SJCRH30 (cell line): ENCODE results near the gene LAMA1. TPM values are rescaled to one million over a fixed set of nuclear protein-coding genes. Genes with fewer than 3 reads are reported as not detected.

ENCODE experiments used
- DNase-seq, 2 experiments: peaks; one replicate each; pipeline ENCODE4 v3.0.0-alpha.2; 2015 to 2020
- H3K27ac ChIP-seq: fragments of 250-450 bp; sonication (Bioruptor Pico); 2 replicates; pipeline ENCODE4 v1.5.1; 2020; ENCODE audit warnings: mild to moderate bottlenecking, moderate library complexity
- H3K27me3 ChIP-seq: fragments of 250-450 bp; sonication (Bioruptor Pico); 2 replicates; pipeline ENCODE4 v1.5.1; 2020; ENCODE audit warnings: mild to moderate bottlenecking, moderate library complexity
- H3K36me3 ChIP-seq: fragments of 250-450 bp; sonication (Bioruptor Pico); 2 replicates; pipeline ENCODE4 v1.5.1; 2020; ENCODE audit warnings: mild to moderate bottlenecking, moderate library complexity
- H3K4me1 ChIP-seq: fragments of 250-450 bp; sonication (Bioruptor Pico); 2 replicates; pipeline ENCODE4 v1.5.1; 2020; ENCODE audit warnings: mild to moderate bottlenecking, moderate library complexity
- H3K4me3 ChIP-seq: fragments of 250-450 bp; sonication (Bioruptor Pico); 2 replicates; pipeline ENCODE4 v1.5.1; 2020; ENCODE audit warnings: mild to moderate bottlenecking, moderate library complexity
- H3K9me3 ChIP-seq: fragments of 250-450 bp; sonication (Bioruptor Pico); replicated peaks from 2 replicates; pipeline ENCODE4 v1.5.1; 2020; ENCODE audit warnings: mild to moderate bottlenecking, moderate library complexity
- total RNA-seq: library from RNA; depleted of rRNA; stranded (reverse); fragments of >200 nt; shearing (Covaris generic); gene quantifications from 2 replicates; pipeline ENCODE4 v1.2.3, GENCODE V29; 2014

LAMA1 gene
- total RNA-seq, 1 experiment from 2014 or later = 12.0 TPM

DNA sequence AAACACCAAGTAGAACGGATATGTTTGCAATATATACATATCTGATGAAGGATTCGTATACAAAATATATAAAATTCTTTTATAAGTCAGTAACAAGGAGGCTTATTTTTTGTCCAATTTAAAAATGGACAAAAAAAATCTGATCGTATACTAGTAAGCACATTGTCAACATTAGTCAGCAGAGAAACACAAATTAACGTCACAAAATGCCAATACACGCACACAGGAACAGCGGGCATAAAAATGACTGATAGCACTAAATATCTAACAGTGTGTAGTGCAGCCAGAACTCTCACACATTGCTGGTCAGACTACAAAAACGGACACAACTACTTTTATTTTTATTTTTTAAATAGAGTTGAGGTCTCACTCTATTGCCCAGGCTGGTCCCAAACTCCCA is 69.5 kb downstream of the LAMA1 start:
- no peak for DNase-seq
- no peak overlapping the region for H3K27ac ChIP-seq

DNA sequence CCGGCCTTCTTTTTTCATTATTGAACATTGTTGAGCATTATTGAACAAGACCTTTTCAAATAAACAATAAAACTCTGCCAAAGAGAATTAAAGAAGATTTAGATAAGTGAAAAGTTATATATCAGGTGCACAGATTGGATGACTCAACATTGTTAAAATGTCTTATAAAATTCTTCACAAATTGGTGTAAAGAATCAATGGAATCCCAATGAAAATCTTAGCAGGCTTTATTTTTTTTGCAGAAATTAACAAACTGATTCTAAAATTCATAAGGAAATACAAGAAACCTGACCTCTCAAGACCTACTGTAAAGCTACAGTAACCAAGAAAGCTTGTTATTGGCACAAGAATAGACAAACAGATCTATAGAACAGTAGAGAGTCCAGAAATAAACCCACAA is 70.3 kb downstream of the LAMA1 start:
- Histone ChIP-seq H3K36me3 (no peaks in the 10 kb centered on the region), H3K27ac (no peak overlapping the region), H3K4me1 (no peaks in the 10 kb centered on the region), H3K27me3 (no peaks in the 10 kb centered on the region), H3K4me3 (no peak overlapping the region), H3K9me3 (no peaks in the 10 kb centered on the region)
- no peak for DNase-seq

More for the DNA sequence above, 69.5 kb downstream of the LAMA1 start:
- H3K4me1 ChIP-seq = no peaks in the 10 kb centered on the region
- H3K36me3 ChIP-seq = no peaks in the 10 kb centered on the region
- no peaks in the 10 kb centered on the region for H3K27me3 ChIP-seq
- H3K4me3 ChIP-seq = no peak overlapping the region
- H3K9me3 ChIP-seq = no peaks in the 10 kb centered on the region

DNA sequence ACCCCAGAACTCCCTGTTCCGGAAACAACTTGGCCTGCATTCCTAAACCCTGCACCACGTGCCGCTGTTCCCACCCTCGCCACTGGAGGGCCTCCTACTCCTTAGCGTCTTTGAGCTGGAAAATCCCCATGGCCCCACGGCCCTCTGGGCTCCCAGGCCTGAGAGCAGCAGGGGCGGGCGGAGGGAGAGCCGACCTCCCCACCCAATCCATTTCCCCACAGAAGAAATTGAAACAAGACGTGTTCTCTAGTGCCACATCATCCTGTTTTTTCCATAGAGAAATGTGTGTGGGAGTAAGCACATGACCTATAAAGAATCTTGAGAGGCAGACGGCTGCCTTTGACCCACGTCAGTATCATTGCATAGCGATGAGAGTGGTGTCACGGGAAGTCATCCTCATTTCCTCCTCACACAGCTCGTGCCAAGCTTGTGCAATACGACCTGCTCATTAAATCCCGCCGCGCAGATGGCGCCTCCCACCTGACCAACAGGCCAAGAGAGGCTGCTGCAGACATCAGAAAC is 79.2 kb downstream of the LAMA1 start:
- H3K36me3 ChIP-seq = no peaks in the 10 kb centered on the region
- H3K4me3 ChIP-seq = no peak overlapping the region
- no peaks in the 10 kb centered on the region for H3K9me3 ChIP-seq
- H3K4me1 ChIP-seq = no peaks in the 10 kb centered on the region
- DNase-seq = peak; percentile 49 to 67
- no peaks in the 10 kb centered on the region for H3K27me3 ChIP-seq
- no peak overlapping the region for H3K27ac ChIP-seq

DNA sequence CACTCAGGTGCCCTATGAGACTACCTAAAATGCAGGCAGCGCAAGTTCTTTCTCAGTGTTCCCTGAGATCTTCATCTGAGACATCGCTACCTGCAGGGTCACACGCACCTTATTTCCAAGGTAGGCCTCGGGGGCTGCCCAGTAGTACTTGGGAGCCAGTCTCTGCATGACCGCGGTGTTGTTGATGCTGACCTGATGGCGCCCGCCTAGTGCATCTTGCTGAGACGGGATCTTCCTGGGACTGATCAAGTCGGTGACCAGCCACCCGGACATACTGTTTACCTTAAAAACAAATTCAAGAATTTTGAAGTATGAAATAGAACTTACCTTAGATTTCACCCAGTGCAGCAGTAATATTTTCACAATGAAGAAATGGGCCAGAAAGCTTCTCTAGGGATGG is 80.1 kb downstream of the LAMA1 start:
- Histone ChIP-seq H3K27ac (no peak overlapping the region), H3K4me1 (no peaks in the 10 kb centered on the region)
- DNase-seq = no peak

DNA sequence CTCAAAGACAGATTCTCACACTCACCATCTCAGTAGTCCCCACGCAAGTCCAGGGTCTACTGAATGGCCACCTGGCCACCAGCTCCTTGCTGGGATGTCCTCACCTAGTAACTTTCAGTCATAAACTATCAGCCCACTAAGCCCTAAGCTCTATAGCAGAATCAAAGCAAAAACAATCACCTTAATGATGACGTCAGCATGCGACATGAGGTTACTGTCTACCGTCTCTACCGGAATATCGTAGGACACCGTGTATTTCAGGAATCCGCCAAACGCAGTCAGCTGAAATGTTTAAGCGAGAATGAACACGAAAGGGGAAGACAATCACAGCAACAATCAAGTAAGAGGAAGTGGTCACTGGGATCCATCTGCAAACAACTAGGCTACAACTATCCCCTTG is 81.8 kb downstream of the LAMA1 start:
- no peaks in the 10 kb centered on the region for H3K36me3 ChIP-seq
- no peak for DNase-seq
- H3K27ac ChIP-seq = no peak overlapping the region
- no peaks in the 10 kb centered on the region for H3K9me3 ChIP-seq
- H3K4me3 ChIP-seq = no peak overlapping the region
- H3K4me1 ChIP-seq = no peaks in the 10 kb centered on the region
- H3K27me3 ChIP-seq = no peaks in the 10 kb centered on the region

More for the DNA sequence above, 80.1 kb downstream of the LAMA1 start:
- Histone ChIP-seq H3K27me3 (no peaks in the 10 kb centered on the region), H3K9me3 (no peaks in the 10 kb centered on the region), H3K36me3 (no peaks in the 10 kb centered on the region), H3K4me3 (no peak overlapping the region)

DNA sequence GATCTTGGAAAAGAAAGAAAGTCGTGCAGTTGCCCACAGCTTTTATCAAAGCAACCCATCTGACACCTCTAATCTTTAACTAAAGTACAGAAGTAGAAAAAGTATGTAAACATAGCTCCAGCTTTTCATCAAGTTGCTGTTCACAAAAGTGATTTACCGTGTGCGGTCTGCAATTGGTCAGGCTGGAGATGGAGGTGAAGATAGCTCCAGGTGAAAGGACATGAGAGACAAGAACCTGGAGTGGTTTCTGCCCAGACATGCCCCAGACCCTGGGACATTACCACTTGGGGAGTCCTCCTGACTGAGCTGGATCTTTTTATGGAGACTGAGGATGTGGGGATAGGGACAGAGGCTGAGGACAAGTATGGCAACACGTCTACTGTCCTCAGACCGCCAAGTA is 82.7 kb downstream of the LAMA1 start:
- DNase-seq = no peak
- H3K4me3 ChIP-seq = no peak overlapping the region
- H3K27ac ChIP-seq = no peak overlapping the region
- H3K9me3 ChIP-seq = no peaks in the 10 kb centered on the region
- no peaks in the 10 kb centered on the region for H3K27me3 ChIP-seq
- no peaks in the 10 kb centered on the region for H3K4me1 ChIP-seq
- no peaks in the 10 kb centered on the region for H3K36me3 ChIP-seq

DNA sequence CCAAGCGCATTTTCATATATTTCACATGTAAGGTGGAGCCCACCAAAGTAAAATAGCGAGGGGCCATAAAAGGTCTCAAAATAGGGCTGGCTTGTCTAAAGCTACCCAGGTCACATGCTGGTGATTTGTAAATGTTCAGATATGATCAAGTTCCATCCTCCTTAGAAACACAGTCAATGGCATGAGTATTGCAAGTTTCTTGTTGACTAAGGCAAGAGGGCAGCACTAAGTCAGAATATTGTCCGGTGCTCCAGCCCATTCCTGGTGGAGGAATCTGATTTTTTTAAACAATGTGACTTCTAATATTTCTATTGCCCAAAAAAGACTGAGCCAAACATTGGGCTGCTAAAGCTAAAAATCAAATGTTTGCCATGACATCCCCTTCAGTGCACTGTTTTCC is 85.1 kb downstream of the LAMA1 start:
- DNase-seq = no peak
- Histone ChIP-seq H3K27me3 (no peaks in the 10 kb centered on the region), H3K4me1 (no peaks in the 10 kb centered on the region), H3K9me3 (no peaks in the 10 kb centered on the region), H3K36me3 (no peaks in the 10 kb centered on the region), H3K27ac (no peak overlapping the region), H3K4me3 (no peak overlapping the region)

DNA sequence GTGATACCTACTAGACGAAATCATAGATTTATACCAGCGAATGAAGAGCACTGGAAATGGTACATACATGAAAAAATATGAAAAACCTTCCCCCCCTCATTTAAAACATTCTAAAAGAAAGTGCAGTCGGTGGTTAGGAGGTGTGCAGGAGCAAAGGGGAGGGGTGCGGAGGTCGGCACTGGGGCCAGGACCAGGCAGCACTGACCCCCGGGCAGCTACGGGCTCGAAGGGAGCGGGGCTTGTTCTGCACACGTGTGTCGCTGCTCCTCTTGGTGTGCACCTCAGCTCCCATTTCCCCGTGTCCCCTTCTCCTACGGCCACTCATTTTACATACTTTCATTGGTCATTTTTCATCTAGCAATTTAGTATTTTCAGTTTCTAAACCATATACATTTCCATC is 89.0 kb downstream of the LAMA1 start:
- Histone ChIP-seq H3K4me1 (no peaks in the 10 kb centered on the region), H3K4me3 (no peak overlapping the region), H3K27me3 (no peaks in the 10 kb centered on the region), H3K36me3 (no peaks in the 10 kb centered on the region), H3K9me3 (no peaks in the 10 kb centered on the region), H3K27ac (no peak overlapping the region)
- DNase-seq = no peak

DNA sequence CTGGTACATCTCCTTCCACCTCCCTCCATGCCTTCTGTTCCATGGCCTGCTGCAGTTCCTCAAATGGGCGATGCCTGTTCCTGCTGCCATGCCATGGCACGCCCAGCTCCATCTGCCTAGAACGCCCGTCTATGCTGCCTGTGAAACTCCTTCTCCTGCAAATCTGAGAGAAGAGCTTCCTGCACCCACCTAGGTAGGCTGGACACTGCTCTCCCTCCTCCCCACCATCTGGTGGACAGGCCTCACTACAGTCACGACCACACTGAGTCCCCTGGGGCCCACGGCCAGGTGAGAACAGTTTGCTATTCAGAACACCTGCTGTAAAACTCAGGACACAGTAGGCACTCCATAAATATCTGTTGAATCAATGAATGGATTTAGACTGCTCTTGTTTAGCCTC is 92.4 kb downstream of the LAMA1 start:
- H3K9me3 ChIP-seq = no peaks in the 10 kb centered on the region
- H3K4me1 ChIP-seq = no peaks in the 10 kb centered on the region
- H3K4me3 ChIP-seq = no peak overlapping the region
- no peaks in the 10 kb centered on the region for H3K27me3 ChIP-seq
- H3K27ac ChIP-seq = no peak overlapping the region
- no peaks in the 10 kb centered on the region for H3K36me3 ChIP-seq
- no peak for DNase-seq

DNA sequence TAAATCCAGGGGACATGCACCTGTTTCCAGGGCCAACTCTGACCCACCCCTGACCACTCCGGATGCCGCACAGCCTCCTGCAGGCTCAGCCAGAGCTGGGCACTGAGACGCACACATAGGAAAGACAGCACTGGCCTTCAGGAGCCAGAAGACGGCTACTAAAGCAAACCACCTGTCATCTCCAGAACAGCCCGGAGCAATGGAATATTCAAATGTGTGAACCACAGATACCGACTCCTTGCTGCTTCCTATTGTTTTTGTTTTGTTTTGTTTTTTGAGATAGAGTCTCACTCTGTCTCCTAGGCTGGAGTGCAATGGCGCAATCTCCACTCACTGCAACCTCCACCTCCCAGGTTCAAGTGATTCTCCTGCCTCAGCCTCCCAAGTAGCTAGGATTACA is 94.0 kb downstream of the LAMA1 start:
- Histone ChIP-seq H3K9me3 (no peaks in the 10 kb centered on the region), H3K36me3 (no peaks in the 10 kb centered on the region), H3K27ac (no peak overlapping the region), H3K4me3 (no peak overlapping the region), H3K27me3 (no peaks in the 10 kb centered on the region), H3K4me1 (no peaks in the 10 kb centered on the region)
- no peak for DNase-seq

DNA sequence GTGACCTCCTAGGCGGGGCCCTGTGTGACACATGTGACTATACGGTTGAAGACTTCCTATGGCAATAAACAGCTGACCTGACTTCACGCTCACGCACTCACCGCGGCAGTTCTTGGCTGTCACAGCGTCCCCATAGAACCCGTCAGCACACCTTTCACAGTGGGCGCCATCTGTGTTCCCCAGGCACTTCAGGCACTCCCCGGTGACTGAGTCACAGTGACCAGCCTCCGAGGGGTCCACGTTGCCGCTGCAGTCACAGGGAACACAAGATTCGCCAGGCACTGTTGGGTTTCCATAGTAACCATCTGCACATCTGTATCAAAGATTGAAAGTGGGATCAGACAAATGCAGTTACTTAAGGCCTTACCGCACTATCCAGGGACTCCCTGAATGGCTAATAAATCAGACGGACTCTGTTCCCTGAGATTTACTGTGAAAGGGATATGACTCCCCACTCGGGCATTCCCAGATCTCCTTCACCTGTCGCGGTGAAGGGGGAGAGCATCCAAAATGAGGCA is 94.5 kb downstream of the LAMA1 start:
- DNase-seq = no peak
- Histone ChIP-seq H3K4me3 (no peak overlapping the region), H3K4me1 (no peaks in the 10 kb centered on the region), H3K9me3 (no peaks in the 10 kb centered on the region), H3K27me3 (no peaks in the 10 kb centered on the region), H3K27ac (no peak overlapping the region), H3K36me3 (no peaks in the 10 kb centered on the region)

DNA sequence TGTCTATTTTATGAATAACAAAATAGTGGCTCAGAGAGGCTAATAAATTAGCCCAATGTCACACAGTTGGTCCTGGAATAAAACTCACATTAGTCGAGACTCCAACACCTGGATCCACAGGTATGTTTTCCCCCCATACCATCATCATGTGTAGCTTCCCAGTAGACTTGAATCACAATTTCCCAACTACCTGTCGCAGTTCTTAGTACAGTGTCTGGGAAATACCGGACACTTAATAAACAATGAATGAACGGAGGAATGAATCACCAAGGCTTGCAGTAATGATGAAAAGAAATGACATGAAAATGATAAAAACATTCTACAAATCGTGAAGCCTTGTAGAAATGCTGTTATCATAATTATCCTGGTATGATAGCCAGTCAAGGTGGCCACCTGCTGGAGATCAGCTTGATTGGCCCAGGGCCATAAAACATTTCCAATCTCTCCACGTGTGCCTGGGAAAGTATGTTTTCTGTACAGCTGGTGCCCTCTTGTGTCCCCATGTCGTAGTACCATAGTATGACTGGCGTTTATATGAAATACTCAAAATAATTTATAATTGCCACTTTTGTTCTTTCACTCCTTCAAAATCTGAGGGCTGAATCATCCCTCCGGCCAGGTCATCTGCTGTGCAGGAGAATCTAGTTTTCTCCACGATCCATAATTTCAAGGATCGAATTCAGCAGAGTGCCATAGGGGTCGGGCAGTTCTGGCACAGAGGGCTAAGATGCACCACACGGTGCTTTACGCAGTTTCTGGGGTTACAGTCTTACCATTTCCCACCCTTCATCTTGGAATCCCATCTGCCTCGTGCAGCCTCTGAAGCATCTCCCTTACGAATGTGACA is 95.4 kb downstream of the LAMA1 start:
- Histone ChIP-seq H3K36me3 (no peaks in the 10 kb centered on the region), H3K27ac (no peak overlapping the region), H3K4me3 (no peak overlapping the region), H3K27me3 (no peaks in the 10 kb centered on the region), H3K4me1 (no peaks in the 10 kb centered on the region), H3K9me3 (no peaks in the 10 kb centered on the region)
- DNase-seq = peak; percentile 25 to 60

DNA sequence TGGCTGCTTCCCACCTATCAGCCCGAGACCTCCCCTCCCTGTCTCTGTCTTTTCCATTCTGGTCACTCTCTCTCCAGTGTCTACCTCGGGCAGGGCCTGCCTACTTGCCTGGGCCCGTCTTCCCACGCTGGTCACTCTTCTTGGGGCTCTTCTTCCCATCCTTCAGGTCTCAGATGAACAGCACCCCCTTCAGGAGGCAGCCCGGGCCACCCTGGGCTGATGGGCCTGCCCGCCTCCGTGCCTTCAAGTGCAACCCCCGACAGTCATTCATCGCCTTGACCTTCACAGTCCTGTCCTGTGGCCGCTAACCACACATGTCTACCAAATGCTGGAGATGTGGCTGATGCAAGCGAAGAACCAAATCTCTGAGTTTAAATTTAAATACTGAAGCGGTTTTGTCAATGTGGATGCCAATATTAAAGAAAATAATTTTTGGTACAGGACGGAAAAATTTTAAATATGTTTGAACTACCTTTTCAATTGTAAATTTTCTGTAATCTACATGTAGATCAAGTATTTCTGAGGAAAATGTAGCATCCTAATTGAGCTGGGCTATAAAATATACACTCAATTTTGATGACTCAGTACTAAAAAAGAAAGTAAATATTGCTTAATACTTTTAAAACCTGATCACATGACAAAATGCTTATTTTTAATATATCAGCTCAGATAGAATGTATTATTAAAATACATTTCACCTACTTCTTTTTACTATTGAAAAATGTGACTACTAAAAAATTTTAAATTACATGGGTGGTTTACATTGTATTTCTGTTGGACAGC is 96.4 kb downstream of the LAMA1 start:
- no peak overlapping the region for H3K4me3 ChIP-seq
- no peaks in the 10 kb centered on the region for H3K36me3 ChIP-seq
- H3K9me3 ChIP-seq = no peaks in the 10 kb centered on the region
- peak in 1 of 2 experiments; percentile 1 for DNase-seq
- H3K27ac ChIP-seq = no peak overlapping the region
- no peaks in the 10 kb centered on the region for H3K27me3 ChIP-seq
- no peaks in the 10 kb centered on the region for H3K4me1 ChIP-seq

DNA sequence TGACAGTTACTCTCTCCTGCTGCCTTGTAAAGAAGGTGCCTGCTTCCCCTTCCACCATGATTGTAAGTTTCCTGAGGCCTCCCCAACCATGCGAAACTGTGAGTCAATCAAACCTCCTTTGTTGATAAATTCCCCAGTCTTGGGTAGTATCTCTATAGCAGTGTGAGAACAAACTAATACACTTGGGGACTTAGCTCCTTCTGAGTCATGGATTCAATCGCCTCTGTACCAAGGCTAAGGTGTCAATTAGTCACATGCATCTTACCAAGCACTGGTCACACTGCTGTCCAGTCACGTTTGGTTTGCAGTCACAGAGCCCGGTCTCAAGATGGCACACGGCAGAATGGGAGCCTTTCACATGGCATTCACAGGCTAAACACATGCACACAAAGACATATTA is 100.6 kb downstream of the LAMA1 start:
- Histone ChIP-seq H3K4me1 (no peaks in the 10 kb centered on the region), H3K27me3 (no peaks in the 10 kb centered on the region), H3K27ac (no peak overlapping the region), H3K36me3 (no peaks in the 10 kb centered on the region), H3K4me3 (no peak overlapping the region), H3K9me3 (no peaks in the 10 kb centered on the region)
- DNase-seq = no peak

DNA sequence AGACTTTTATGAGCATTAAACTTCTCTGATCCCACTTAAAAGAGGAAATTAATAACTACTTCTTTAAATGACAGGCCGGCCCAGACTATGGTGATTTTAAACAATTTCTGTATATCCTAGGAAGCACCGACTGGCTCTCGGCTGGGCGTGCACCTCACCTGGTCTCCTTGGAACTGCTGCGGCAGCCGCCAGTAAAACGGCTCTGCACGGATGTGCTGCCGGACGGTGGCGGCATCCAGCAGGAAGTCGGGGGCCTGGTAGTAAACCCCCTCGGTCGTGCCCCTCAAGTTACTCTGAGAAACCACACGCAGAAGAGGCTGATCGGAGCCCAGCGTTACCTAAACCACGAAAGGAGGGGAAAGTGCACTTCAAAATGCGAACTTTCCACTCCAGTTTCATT is 106.5 kb downstream of the LAMA1 start:
- Histone ChIP-seq H3K9me3 (no peaks in the 10 kb centered on the region), H3K4me1 (no peaks in the 10 kb centered on the region), H3K27ac (no peak overlapping the region), H3K27me3 (no peaks in the 10 kb centered on the region), H3K36me3 (no peaks in the 10 kb centered on the region), H3K4me3 (no peak overlapping the region)
- DNase-seq = no peak
